SIG-M5 (cell line): ENCODE data around the gene DCAF7.

Experiments used
- DNase-seq: peaks from one replicate; lab custom pipeline; 2025; lab: John Stamatoyannopoulos, UW

The DCAF7 gene

DNA sequence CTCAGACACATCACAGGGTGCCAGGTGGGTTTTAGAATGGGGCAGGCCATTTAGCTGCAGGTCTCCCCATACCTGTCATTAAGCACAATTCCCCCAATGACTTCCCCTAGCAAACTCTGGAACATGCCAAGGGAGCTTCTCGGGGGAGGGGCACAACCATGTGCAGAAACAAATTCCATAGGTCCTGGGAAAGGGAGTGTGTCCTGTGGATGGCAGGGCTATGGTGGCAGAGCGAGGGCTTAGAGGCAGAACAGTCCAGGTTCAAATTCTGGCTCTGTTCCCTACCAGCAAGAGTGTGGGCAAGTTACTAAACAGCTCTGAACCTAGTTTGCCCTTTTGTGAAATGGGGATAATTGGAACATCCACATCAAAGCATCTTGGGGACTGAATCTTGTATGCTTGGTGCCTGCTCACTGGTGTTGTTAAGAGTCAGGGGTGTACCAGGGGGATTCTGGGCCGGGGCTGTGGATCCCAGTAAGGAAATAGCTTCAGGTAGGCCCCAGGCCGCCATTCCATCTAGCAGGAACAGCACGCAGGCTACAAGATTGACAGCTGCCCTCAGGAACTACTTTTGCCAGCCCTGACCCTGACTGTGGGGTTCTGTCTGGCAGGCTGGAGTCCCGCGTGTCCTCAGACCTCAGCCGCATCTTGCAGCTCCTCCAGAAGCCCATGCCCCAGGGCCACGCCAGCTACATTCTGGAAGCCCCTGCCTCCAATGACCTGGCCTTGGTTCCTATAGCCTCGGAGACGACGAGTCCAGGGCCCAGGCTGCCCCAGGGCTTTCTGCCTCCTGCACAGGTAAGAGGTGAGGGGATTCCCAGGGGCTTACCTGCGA is 5.6 kb upstream of the DCAF7 start:
- no peak for DNase-seq

DNA sequence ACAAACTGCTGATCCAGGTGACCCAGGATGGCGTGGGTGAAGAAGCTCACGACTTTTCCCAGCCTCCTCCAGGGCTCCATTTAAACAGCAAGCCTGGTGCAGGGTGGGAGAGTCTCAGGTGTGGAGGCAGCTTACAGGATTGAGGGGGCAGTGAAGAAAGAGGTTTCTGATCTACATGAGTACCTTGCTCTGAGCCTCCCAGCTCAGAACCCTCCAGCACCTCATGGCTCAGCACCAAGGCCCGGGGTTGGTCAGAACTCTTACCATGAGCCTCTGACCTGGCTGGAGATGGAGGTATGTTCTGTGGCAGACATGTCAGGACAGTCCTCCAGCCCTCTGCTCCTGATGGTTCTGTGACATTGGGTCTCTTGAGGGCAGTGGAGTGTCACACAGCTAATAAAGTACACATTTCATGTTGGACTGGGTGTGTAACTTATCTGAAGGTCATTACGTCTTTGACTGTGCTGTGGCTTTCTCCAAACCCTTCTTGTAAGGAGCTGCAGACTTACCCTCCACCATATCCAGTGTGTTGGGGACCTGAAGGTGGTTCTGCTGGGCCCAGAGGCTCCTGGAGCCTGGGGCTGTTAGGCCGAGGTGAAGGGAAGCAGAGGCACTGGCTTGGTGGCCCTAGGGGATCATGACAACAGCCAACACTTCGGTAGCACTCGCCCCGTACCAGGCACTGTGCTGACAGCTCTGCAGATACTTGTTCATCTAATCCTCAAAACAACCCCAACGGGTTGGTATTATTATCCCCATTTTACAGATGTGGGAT is 3.8 kb upstream of the DCAF7 start:
- no peak for DNase-seq

GRCh38 chr17:63547083-63547523 is 3.2 kb upstream of the DCAF7 start:
- DNase-seq, result no peak

DNA sequence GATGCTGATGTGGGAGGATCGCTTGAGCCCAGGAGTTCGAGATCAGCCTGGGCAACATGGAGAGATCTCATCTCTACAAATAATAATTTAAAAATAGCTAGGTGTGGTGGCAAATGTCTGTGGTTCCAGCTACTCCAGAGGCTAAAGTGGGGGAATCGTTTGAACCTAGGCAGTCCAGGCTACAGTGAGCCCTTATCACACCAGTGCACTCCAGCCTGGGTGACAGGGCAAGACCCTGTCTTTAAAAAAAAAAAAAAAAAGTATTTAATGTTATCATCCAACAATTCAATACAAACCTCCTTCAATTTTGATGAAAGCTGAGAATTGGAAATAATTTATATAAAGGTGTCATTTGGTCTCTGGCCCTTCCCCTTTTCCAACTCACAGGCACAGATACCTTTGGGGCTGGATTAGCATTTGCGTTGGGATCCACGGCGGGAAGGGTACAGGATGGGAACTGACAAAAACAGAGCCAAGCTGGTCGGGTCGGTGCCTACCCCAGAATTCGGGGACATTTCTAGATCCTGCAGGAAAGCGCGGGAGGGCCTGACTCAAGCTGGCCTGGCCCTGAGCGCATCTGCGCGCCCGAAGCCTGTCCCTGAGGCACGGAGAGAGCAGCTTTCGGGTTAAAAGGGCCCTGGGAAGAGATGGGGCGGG is 860 bp upstream of the DCAF7 start:
- DNase-seq, result no peak

DNA sequence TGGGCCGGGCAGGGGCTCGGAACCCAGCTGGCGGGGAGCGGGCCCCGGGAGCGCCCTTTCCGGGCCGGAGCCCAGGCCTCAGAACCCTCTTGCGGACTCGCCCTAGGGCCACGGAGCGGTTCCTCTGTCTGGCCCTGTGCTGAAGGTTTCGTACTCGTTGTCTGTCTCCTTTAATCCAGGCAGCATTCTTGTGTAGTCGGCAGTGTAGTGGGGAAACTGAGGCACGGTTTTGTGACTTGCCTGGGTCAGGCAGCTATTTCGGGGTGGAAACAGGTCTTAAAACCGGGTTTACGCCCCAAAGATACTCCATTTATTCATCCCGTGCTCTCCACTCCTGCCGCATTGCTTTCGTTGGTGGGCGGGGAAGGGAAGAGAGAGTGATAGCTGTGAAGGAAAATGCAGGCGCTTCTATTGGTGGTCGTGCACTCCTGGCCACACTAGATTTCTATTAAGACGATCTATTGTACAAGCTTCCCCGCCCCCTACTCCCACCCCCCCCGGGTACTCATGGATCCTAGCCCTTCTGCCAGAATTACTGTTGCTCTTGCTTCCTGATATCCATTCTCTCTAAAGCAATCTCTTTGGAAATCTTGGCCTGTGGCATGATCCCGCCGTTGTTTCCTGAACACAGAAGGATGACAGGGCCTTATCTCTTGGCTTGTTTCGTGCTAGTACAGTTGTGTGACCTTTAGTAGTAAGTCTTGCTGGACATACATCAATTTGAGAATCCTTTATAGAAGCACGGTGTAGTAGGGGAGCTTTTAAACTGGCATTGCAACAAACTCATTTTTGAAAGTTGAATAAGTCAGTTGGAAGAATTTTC is 751 bp downstream of the DCAF7 start:
- no peak for DNase-seq

DNA sequence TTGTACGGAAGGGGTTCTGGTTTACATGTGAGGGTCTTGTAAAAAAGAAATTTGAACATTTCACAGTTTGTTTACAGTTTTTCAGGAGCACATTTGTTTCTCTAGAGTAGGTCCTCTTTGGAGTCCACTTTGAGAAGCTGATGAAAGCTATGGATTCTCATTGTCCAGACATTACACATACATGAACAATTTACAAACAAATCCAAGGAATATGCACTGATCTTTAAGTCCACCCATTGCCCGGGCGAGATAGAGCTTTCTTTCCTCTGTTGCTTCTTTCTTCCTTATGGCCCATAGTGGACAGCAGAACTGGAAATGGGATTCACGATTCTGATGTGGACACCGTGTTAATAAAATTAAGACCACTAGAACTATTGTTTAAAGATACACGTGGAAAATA is 1.9 kb downstream of the DCAF7 start:
- no peak for DNase-seq

DNA sequence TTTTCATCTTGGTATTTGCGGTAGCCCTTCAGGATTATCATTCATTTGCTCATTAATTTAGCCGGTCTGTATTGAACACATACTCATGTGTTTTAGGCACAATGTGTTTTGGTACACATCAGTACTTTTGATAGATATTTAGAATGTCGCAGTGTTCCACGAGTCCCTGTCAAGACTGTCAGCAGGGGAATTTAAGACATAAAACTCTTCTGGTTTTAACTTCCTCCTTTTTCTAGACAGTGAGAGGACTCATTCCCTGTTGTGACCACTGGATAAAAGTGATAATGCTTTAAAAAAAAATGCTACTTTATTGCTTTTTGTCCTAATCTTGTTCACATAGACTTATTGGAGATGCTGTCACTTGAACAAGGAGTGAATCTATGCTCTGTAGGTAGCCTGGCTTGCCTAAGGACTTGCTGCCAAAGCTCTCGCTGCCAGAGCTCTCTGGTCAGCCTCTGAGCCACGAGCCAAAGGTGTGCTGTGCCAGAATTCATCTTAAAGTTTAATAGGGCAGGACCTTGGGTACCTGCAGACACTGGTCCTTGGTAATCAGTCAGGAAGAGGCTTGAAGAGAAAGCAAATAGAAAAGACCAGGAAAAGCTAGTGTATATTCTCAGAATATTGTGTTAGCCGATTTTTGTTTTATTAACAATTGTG is 5.4 kb downstream of the DCAF7 start:
- DNase-seq, result no peak

DNA sequence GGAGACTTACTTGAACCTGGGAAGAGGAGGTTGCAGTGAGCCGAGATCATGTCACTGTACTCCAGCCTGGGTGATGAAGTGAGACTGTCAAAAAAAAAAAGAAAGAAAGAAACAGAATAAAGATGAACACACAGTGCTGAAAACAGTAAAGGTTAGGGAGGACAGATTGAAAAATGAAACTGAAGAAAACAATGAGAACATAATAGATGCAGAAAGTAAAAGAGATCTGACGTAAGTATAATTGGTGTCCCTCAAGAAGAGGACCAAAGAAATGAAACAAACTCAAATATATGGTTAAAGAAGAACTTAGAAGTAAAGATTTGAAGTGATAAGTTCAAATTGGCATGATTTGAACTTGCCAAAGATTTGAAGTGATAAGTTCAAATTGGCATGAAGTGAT is 7.1 kb downstream of the DCAF7 start:
- DNase-seq, result no peak

GRCh38 chr17:63558441-63558840 is 8.2 kb downstream of the DCAF7 start:
- DNase-seq, result no peak

- DNase-seq, result no peak
Observed at GRCh38 chr17:63561819-63562218, 11.5 kb downstream of the DCAF7 start.

- DNase-seq, result no peak
Observed at GRCh38 chr17:63563339-63563738, 13.1 kb downstream of the DCAF7 start.

DNA sequence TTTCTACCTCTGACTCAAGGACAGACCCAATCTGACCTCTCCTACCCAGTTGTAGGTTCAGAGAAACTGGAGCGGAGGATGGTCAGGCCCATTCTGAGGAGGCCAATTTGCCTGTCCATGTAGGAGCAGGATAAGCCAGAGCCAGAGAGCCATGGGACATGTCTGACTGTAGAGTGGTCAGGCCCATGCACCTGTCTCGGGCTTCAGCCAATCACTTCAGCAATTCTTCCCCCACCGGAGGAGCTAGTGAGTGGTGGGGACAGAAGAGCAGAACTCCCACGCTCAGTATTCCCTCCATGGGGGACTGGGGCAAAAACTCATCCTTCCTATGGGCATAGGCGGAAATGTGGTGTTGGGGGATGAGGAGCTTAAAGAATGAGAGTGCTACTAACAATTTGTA is 14.3 kb downstream of the DCAF7 start:
- DNase-seq, result no peak

DNA sequence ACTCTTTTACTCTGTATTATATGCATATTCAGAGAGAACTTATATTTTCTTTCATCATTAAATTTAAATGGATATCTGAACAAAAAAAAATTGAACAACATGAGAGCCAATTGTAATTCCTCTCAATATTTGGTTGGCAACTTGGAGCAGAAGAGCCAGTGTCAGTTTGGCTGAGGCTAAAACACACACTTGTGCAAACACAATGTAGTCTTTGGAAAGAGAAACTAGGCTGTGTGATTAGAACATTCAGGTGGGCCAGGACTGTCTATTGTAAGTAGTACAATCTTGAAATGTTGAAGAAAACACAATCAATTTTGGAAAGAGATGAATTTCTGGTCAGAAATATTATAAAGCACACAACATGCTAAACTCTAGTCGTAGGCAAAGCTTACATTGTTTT is 17.0 kb downstream of the DCAF7 start:
- DNase-seq, result no peak

- DNase-seq, result no peak
Observed at GRCh38 chr17:63568563-63568962, 18.3 kb downstream of the DCAF7 start.

- DNase-seq, result peak; percentile 53
Observed at GRCh38 chr17:63571632-63572310, 21.5 kb downstream of the DCAF7 start.

GRCh38 chr17:63573634-63574033 is 23.4 kb downstream of the DCAF7 start:
- no peak for DNase-seq

DNA sequence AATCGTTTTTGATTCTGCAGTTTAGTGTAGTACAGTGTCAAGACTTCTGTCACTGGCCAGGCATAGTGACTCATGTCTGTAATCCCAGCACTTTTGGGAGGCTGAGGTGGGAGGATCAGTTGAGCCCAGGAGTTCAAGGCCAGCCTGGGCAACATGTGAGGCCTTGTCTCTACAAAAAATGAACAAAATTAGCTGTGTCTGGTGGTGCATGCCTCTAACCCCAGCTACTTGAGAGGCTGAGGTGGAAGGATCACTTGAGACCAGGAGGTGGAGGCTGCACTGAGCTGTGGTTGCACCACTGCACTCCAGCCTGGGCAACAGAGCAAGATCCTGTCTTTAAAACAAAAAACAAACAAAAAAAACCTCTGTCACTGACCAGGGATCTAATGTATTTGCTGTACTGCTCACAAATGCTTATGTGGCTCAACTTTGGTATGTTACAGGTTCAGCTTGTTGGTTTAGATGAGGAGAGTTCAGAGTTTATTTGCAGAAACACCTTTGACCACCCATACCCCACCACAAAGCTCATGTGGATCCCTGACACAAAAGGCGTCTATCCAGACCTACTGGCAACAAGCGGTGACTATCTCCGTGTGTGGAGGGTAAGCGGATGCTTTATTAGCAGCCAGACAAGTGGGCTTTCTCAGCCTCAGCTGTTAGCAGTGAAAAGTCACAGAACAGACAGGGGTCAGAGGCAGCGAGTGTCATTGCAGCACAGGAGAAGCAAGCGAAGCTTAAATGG is 27.9 kb downstream of the DCAF7 start:
- DNase-seq, result no peak

DNA sequence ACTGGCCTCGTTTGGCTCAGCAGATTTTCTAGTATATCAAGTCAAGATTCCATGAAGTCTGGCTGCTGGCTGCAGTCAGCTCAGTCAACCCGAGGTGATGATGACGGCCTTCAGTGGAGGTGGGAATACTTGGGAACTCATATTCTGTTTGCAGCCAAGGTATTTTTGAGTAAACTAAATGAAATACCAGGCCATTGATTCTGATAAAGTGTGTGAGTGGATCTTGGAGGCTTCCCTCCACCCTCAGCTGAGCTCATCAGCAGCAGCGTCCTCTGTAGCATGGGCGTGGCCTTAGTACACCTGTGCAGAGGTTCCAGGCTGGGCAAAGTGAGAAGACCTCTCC is 28.5 kb downstream of the DCAF7 start:
- DNase-seq, result no peak

DNA sequence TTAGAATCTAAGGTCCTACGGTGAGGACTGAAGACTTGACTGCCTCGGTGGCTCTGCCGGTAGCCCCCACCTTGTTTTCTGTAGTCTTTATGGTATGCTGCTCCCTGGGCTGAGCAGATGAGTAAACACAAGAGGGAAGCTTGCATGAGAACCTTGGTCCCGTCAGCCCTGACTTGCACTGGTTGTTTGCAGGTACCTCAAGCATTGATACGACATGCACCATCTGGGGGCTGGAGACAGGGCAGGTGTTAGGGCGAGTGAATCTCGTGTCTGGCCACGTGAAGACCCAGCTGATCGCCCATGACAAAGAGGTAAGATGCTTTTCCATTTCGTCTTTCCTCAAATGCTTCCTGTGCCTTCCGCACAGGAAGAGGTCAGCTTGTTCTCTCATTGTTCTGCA is 29.4 kb downstream of the DCAF7 start:
- no peak for DNase-seq

- DNase-seq, result no peak
Observed at GRCh38 chr17:63587770-63588169, 37.5 kb downstream of the DCAF7 start.
